Large intestine (tissue), 3 donors: ENCODE measurements around the gene CBLN3. TPM values are rescaled to one million over a fixed set of nuclear protein-coding genes. Genes with fewer than 3 reads are reported as not detected.

Experiments used
- DNase-seq, 2 donors: peaks; one replicate each; pipeline versions ENCODE4 v3.0.0 to v3.0.0-alpha.2; 2013
- H3K27ac ChIP-seq: one replicate; pipeline ENCODE4 v1.5.1; 2013; ENCODE audit warnings: low read length
- H3K27me3 ChIP-seq: 2 replicates; pipeline ENCODE4 v1.6.1; 2013; ENCODE audit warnings: low read length; ENCODE audit not compliant: control insufficient read depth, insufficient read depth
- H3K36me3 ChIP-seq: 2 replicates; pipeline ENCODE4 v1.6.1; 2013; ENCODE audit warnings: low read length; ENCODE audit not compliant: control insufficient read depth, insufficient read depth
- H3K4me1 ChIP-seq: one replicate; pipeline ENCODE4 v1.6.1; 2013; ENCODE audit warnings: low read length; ENCODE audit not compliant: control insufficient read depth, insufficient read depth
- H3K4me3 ChIP-seq: one replicate; pipeline ENCODE4 v1.5.1; 2013; ENCODE audit warnings: low read length
- H3K9me3 ChIP-seq: one replicate; pipeline ENCODE4 v1.6.1; 2013; ENCODE audit warnings: mild to moderate bottlenecking, low read depth, low read length, moderate library complexity; ENCODE audit not compliant: control insufficient read depth
- WGBS: methylation state at CpG from one replicate; pipeline ENCODE4 v1.1.5; 2013; ENCODE audit warnings: low lambda C conversion rate; ENCODE audit not compliant: insufficient coverage; 5-methylcytosine and 5-hydroxymethylcytosine counted together
- polyA plus RNA-seq: library from polyadenylated mRNA; unstranded; fragments of 120-200 nt; gene quantifications from one replicate; pipeline ENCODE4 v1.2.1, GENCODE V29; 2013

The CBLN3 gene
- polyA plus RNA-seq, 1 donor = 5.6 TPM

GRCh38 chr14:24401810-24402702, 27.4 kb downstream of the CBLN3 start:
- WGBS = no CpG with 5 or more reads among the region's 9 CpGs
- peaks cover 40% of the 10 kb centered on the region for H3K4me1 ChIP-seq
- H3K4me3 ChIP-seq = no peak overlapping the region
- H3K36me3 ChIP-seq = peaks cover 24% of the 10 kb centered on the region
- peak overlapping the region; percentile 28 for H3K27ac ChIP-seq
- H3K9me3 ChIP-seq = no peaks in the 10 kb centered on the region
- H3K27me3 ChIP-seq = no peaks in the 10 kb centered on the region
- DNase-seq = peak in 1 of 2 donors; percentile 41

DNA sequence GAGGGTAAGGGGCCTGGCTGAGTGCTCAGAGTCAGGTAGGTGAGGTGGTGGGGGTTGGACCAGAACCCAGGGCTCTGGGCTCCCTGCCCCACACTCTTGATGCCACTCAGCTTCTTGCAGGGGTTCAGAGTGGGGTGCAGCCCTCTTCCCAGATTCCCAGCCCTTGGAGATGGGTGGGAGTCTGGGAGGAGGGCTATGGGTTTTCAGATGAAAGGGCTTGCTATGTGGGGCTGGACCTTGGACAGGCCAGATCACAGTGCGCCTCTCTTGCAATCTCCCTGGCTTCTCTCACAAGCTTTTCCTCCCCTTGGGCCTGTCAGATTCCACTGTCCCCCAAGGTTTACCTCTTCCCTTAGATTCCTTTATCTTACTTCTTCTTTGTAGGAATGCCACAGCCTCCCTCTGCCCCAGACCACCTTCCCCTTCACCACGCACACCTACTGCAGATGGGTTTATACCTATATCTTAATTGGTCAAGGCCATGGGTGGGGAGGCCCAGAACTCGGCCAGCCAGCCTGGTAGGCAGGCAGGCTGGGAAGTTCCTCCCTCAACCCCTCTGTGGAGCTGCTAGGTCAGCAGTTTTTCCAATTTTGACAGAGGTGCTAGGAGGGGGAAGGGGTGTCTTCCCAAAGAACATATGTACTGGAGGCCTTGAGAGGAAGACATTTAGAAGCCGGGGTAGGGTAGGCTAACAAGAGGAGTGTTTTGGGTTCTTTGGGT, 29.3 kb downstream of the CBLN3 start:
- Histone ChIP-seq H3K36me3 (peaks cover 7% of the 10 kb centered on the region), H3K4me3 (peak overlapping the region; percentile 74), H3K4me1 (peaks cover 40% of the 10 kb centered on the region), H3K9me3 (no peaks in the 10 kb centered on the region), H3K27me3 (no peaks in the 10 kb centered on the region), H3K27ac (peak overlapping the region; percentile 91)
- DNase-seq = peak; percentile 62 to 79
- WGBS = no CpG with 5 or more reads among the region's 4 CpGs

DNA sequence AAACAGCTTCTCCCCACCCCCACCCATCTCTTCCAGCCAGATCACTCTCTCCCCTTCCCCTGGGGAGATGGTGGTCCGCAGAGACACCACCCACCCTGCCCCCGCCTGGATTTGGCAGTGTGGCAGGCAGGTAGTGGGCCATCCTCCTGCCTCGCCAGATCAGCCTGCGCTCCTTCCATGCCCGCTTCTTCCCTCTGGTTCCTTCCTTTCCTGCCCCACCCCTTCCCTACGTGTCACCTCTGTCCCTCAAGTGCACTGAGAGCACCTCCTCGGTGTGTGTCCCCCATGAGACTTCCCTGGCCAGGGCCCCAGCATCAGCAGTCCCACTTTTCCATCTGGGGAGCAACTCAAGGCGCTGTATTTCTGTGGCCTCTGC, 30.0 kb downstream of the CBLN3 start:
- WGBS = 10% methylated on average over 2 of the region's 8 CpGs
- peaks cover 40% of the 10 kb centered on the region for H3K4me1 ChIP-seq
- peak overlapping the region; percentile 74 for H3K4me3 ChIP-seq

DNA sequence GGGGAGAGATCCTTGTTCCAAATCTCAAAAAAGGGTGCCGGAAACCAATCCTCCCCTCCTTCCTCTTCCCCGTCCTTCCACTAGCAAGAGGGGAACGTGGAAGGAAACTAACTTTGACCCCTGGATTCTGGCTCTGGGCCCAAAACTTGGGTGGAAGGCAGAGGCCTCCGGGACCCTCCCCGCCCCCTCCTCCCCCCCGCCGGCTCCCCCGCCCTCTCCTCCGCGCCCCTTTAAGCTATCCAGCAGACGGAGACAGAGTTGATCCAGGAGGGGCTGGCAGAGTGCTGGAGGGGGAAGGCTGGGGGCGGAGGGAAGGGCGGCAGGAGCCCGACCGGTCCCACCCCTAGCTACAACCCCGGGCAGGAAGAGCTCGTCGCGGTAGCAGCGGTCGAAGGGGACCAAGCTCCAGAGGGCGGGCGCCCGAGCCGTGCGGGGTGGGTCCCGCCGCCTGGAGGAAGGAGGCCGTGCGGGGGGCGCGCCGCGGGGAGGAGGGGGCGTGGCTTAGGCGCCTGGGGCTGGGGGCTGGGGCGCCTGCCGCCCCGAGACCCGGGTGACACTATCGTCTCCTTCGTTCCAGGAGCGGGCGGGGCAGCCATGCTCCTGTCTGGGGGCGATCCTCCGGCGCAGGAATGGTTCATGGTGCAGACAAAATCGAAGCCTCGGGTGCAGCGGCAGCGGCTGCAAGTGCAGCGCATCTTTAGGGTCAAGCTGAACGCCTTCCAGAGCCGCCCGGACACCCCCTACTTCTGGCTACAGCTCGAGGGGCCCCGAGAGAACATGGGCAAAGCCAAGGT, 30.6 kb downstream of the CBLN3 start, which contains the start of gene NYNRIN:
Gene NYNRIN, plus strand, starts transcription at position 351 of the 794 bp plus-strand sequence. Its CDS starts 244 bp downstream, at position 595.
- H3K9me3 ChIP-seq = no peaks in the 10 kb centered on the region
- H3K27me3 ChIP-seq = no peaks in the 10 kb centered on the region
- peak within 1 kb of the TSS; percentile 74 for H3K4me3 ChIP-seq
- H3K4me1 ChIP-seq = peaks cover 40% of the 10 kb centered on the region
- no peaks in the 10 kb centered on the region for H3K36me3 ChIP-seq
- peak; percentile 65 to 79 for DNase-seq
- peak within 1 kb of the TSS; percentile 91 for H3K27ac ChIP-seq
- WGBS = no CpG with 5 or more reads among the region's 57 CpGs

More for the DNA sequence above, 30.0 kb downstream of the CBLN3 start:
- Histone ChIP-seq H3K9me3 (no peaks in the 10 kb centered on the region), H3K27ac (peak overlapping the region; percentile 91), H3K27me3 (no peaks in the 10 kb centered on the region), H3K36me3 (peaks cover 1% of the 10 kb centered on the region)
- peak; percentile 40 to 82 for DNase-seq

GRCh38 chr14:24398293-24398652, 31.2 kb downstream of the CBLN3 start:
- WGBS = no CpG with 5 or more reads among the region's 7 CpGs
- Histone ChIP-seq H3K36me3 (no peaks in the 10 kb centered on the region), H3K9me3 (no peaks in the 10 kb centered on the region), H3K4me3 (peak overlapping the region; percentile 74), H3K27me3 (no peaks in the 10 kb centered on the region), H3K4me1 (peaks cover 40% of the 10 kb centered on the region), H3K27ac (peak overlapping the region; percentile 91)
- DNase-seq = peak; percentile 41 to 73

GRCh38 chr14:24397639-24398292, 31.7 kb downstream of the CBLN3 start:
- H3K4me1 ChIP-seq = peaks cover 39% of the 10 kb centered on the region
- no CpG with 5 or more reads among the region's 6 CpGs for WGBS
- no peaks in the 10 kb centered on the region for H3K36me3 ChIP-seq
- peak in 1 of 2 donors; percentile 66 for DNase-seq
- peak overlapping the region; percentile 91 for H3K27ac ChIP-seq
- H3K4me3 ChIP-seq = no peak overlapping the region
- no peaks in the 10 kb centered on the region for H3K9me3 ChIP-seq
- no peaks in the 10 kb centered on the region for H3K27me3 ChIP-seq

DNA sequence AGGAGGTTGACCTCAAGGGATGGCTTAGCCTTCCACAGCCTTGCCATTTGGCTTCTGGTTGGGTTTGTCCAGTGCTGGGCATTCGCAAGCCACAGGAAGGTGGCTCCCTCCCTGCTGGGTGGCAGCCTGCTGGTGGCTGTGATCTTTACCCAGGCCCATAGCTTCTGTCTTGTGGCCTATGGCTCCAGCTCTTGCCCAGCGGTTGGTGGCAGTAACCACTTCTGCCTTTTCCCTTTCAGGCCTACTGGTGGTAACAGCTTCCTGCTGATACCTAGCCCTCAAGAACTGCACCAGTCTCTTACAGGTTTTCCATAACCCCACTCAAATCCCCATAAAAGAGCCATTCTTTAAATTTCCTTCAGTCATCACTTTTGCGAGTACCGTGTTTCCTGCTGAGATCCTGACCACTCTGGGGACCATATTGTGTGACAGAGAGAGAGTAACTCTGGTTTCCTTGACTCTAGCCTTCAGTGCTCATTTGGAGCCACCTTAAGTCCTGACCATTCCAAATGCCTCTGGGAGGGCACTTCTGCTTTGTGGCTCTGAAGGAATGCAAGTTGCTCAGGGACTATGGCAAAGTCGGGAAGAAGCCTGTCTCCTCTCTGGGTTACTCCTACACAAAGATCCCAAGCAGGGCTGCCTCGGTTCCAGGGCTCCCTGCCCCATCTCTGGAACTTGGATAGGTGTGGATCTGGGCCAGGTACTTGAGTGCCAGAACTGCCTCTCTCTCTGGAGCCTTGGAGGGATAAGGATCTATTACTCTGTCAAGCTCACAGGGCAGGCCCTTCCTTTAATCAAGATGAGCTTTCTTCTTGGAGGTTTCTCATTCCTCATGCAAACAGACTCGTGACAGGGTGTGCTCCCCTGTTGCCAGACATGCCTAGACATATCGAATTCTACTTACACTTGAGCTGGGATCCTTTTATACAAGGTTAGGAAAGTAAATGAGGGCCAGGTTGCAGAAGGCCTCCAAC, 33.6 kb downstream of the CBLN3 start:
- Histone ChIP-seq H3K27me3 (no peaks in the 10 kb centered on the region), H3K4me3 (no peak overlapping the region), H3K9me3 (peaks cover 3% of the 10 kb centered on the region), H3K4me1 (peaks cover 31% of the 10 kb centered on the region), H3K36me3 (no peaks in the 10 kb centered on the region), H3K27ac (no peak overlapping the region)
- WGBS = no CpG with 5 or more reads among the region's 8 CpGs
- DNase-seq = no peak

DNA sequence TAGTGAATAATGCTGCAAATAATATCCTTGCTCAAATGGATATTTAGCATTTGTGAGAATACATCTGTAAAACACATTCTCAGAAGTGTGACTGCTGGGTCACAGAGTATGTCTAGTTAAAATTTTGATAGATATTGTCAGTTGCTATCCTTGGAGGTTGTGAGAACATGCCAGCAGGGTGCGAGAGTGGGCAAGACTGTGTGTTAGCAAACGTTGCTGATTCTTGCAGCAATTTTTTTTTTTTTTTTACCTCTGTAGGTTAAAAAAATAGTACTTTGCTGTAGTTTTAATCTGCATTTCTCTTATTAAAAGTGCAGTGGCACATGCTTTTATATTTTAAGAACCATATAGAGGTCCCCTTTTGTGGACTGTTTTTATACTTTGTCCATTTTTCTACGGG, 35.2 kb downstream of the CBLN3 start:
- H3K27ac ChIP-seq = no peak overlapping the region
- no peak overlapping the region for H3K4me3 ChIP-seq
- no peak for DNase-seq
- H3K27me3 ChIP-seq = no peaks in the 10 kb centered on the region
- H3K9me3 ChIP-seq = peaks cover 3% of the 10 kb centered on the region
- H3K4me1 ChIP-seq = peaks cover 27% of the 10 kb centered on the region
- WGBS = 100% methylated on average over 1 of the region's 3 CpGs
- H3K36me3 ChIP-seq = no peaks in the 10 kb centered on the region
